ENCODE measurements around the gene PANX2.

The PANX2 gene

GRCh38 chr22:50217543-50218152, 47.1 kb downstream of the PANX2 start:
- no peak for DNase-seq

GRCh38 chr22:50218153-50218995, 47.8 kb downstream of the PANX2 start:
- no peak for DNase-seq

GRCh38 chr22:50218996-50219727, 48.6 kb downstream of the PANX2 start:
- peak; percentile 64 for DNase-seq

GRCh38 chr22:50219800-50220602, 49.5 kb downstream of the PANX2 start:
- no peak for DNase-seq

GRCh38 chr22:50220603-50221409, 50.3 kb downstream of the PANX2 start:
- no peak for DNase-seq

- no peak for DNase-seq
Measured at GRCh38 chr22:50221410-50222300, 51.1 kb downstream of the PANX2 start.

GRCh38 chr22:50222508-50222907, 52.0 kb downstream of the PANX2 start:
- DNase-seq = no peak

GRCh38 chr22:50224071-50224470, 53.5 kb downstream of the PANX2 start:
- no peak for DNase-seq

- DNase-seq = no peak
Measured at GRCh38 chr22:50225200-50225969, 54.9 kb downstream of the PANX2 start.

GRCh38 chr22:50226063-50226874, 55.7 kb downstream of the PANX2 start:
- no peak for DNase-seq

GRCh38 chr22:50226875-50227165, 56.3 kb downstream of the PANX2 start:
- DNase-seq = no peak

GRCh38 chr22:50227579-50228215, 57.2 kb downstream of the PANX2 start:
- DNase-seq = no peak

- DNase-seq = no peak
Measured at GRCh38 chr22:50228366-50228765, 57.8 kb downstream of the PANX2 start.

- DNase-seq = no peak
Measured at GRCh38 chr22:50229370-50229769, 58.8 kb downstream of the PANX2 start.

Data from NCI-H2029 (cell line).